GM12878 (cell line): ENCODE measurements around the gene DPP6. TPM values are rescaled to one million over a fixed set of nuclear protein-coding genes. Genes with fewer than 3 reads are reported as not detected.

Source experiments
- ATAC-seq: fragments of 200-7000 bp; cut with Tn5 transposase; 3 replicates; pipeline ENCODE4 v1.9.1; 2020; ENCODE audit warnings: mild to moderate bottlenecking, moderate library complexity
- BruUV-seq: library from RNA; stranded (reverse); fragments of 400-500 nt; replicated peaks from 2 replicates; lab custom pipeline; 2021; lab: Mats Ljungman, UMichigan
- CTCF ChIA-PET: fragments of 300-600 bp; sonication (Branson Sonifier 250); formaldehyde crosslinking; extraction: SDS; loops from one replicate; lab custom pipeline; 2021; ENCODE audit warnings: inconsistent platforms; lab: Yijun Ruan, JAX
- POLR2A ChIA-PET: fragments of 350-600 bp; formaldehyde crosslinking; extraction: SDS; loops from one replicate; lab custom pipeline; 2021; ENCODE audit warnings: inconsistent platforms; lab: Charles Lee
- RAD21 ChIA-PET: fragments of 300-600 bp; sonication (Branson Sonifier 250); formaldehyde crosslinking; loops from one replicate; lab custom pipeline; 2023; ENCODE audit warnings: antibody characterized with exemption; ENCODE audit not compliant: unreplicated experiment; lab: Charles Lee
- SMC1A ChIA-PET: fragments of 300-600 bp; sonication (Branson Sonifier 250); formaldehyde crosslinking; loops from one replicate; lab custom pipeline; 2023; ENCODE audit not compliant: unreplicated experiment, uncharacterized antibody; lab: Charles Lee
- DNase-seq: peaks from one replicate; pipeline ENCODE4 v3.0.0-alpha.2; 2011; ENCODE audit warnings: low read depth, low spot score
- FAIRE-seq: peaks from 3 replicates; lab custom pipeline; 2011; peaks lifted over from hg19 to GRCh38; lab: Jason Lieb, UNC
- H2AFZ ChIP-seq: 2 replicates; pipeline ENCODE4 v1.6.0; 2011; ENCODE audit warnings: low read depth, low read length, control low read depth; ENCODE audit not compliant: control insufficient read depth
- H3K27ac ChIP-seq: 2 replicates; pipeline ENCODE4 v1.5.1; 2011; ENCODE audit warnings: control low read depth; ENCODE audit not compliant: control insufficient read depth, insufficient read depth
- H3K27me3 ChIP-seq, 2 experiments: replicated peaks in 1 of 2; 2 replicates each; pipeline versions ENCODE4 v1.6.0 to v1.6.1; 2011; ENCODE audit warnings: low read length in 1 of 2; ENCODE audit not compliant: control insufficient read depth in 2 of 2, insufficient read depth in 2 of 2
- H3K36me3 ChIP-seq, 2 experiments: 2 replicates each; pipeline ENCODE4 v1.5.1; 2011; ENCODE audit warnings: low read length in 1 of 2; ENCODE audit not compliant: control insufficient read depth in 2 of 2, insufficient read depth in 2 of 2
- H3K4me1 ChIP-seq: 2 replicates; pipeline ENCODE4 v1.6.1; 2011; ENCODE audit warnings: mild to moderate bottlenecking, low read length, moderate library complexity, mixed read lengths; ENCODE audit not compliant: control insufficient read depth, insufficient read depth
- H3K4me2 ChIP-seq: 2 replicates; pipeline ENCODE4 v1.6.0; 2011; ENCODE audit warnings: control low read depth; ENCODE audit not compliant: control insufficient read depth, insufficient read depth
- H3K4me3 ChIP-seq: fragments of 200-600 bp; sonication (generic); 2 replicates; pipeline ENCODE4 v1.5.1; 2016
- H3K79me2 ChIP-seq: 2 replicates; pipeline ENCODE4 v1.6.0; 2011; ENCODE audit warnings: low read length; ENCODE audit not compliant: control insufficient read depth, insufficient read depth
- H3K9ac ChIP-seq: 2 replicates; pipeline ENCODE4 v1.8.0; 2011; ENCODE audit warnings: low read length, control low read depth, mixed read lengths; ENCODE audit not compliant: control insufficient read depth, insufficient read depth
- H3K9me3 ChIP-seq: replicated peaks from 3 replicates; pipeline ENCODE4 v1.5.1; 2011; ENCODE audit warnings: mild to moderate bottlenecking, low read length; ENCODE audit not compliant: control insufficient read depth, insufficient read depth
- H4K20me1 ChIP-seq: 2 replicates; pipeline ENCODE4 v1.6.0; 2011; ENCODE audit not compliant: control insufficient read depth, insufficient read depth
- ASH2L ChIP-seq: fragments of 300-600, 200-600 bp; sonication (generic); IDR thresholded peaks from 2 replicates; pipeline ENCODE4 v1.6.1; 2017; ENCODE audit warnings: low read depth, mild to moderate bottlenecking, borderline replicate concordance
- ATF7 ChIP-seq: fragments of 450-650 bp; IDR thresholded peaks from 2 replicates; pipeline ENCODE4 v1.6.1; 2016; ENCODE audit warnings: low read depth, mild to moderate bottlenecking
- BRCA1 ChIP-seq: IDR thresholded peaks from 2 replicates; pipeline ENCODE4 v1.6.1; 2011; ENCODE audit warnings: low read depth, low read length, improper control_type of control experiment
- CBX3 ChIP-seq: fragments of 200-600 bp; sonication (generic); IDR thresholded peaks from 2 replicates; pipeline ENCODE4 v1.6.1; 2016; ENCODE audit warnings: low read depth, borderline replicate concordance
- CREB1 ChIP-seq: IDR thresholded peaks from 2 replicates; pipeline ENCODE4 v1.6.1; 2012; ENCODE audit warnings: low read depth, mild to moderate bottlenecking, inconsistent platforms
- EGR1 ChIP-seq, 2 experiments: IDR thresholded peaks; 1 replicate in 1 of 2; 2 replicates in 1 of 2; pipeline ENCODE4 v1.6.1; 2011 to 2012; ENCODE audit warnings: low read depth in 2 of 2, low read length in 2 of 2, borderline replicate concordance in 1 of 2, mild to moderate bottlenecking in 1 of 2, moderate library complexity in 1 of 2
- JUNB ChIP-seq: IDR thresholded peaks from 2 replicates; pipeline ENCODE4 v1.6.1; 2016; ENCODE audit warnings: antibody characterized with exemption, mild to moderate bottlenecking
- MEF2B ChIP-seq: fragments of 450-650 bp; IDR thresholded peaks from 2 replicates; pipeline ENCODE4 v1.6.1; 2018; ENCODE audit warnings: mild to moderate bottlenecking, moderate library complexity; ENCODE audit not compliant: partially characterized antibody, poor library complexity, severe bottlenecking
- NRF1 ChIP-seq: conservative IDR thresholded peaks from 2 replicates; pipeline ENCODE4 v1.6.1; 2011; ENCODE audit warnings: mild to moderate bottlenecking, low read depth, low read length, improper control_type of control experiment
- PAX8 ChIP-seq: fragments of 450-650 bp; IDR thresholded peaks from 2 replicates; pipeline ENCODE4 v1.6.1; 2017; ENCODE audit warnings: mild to moderate bottlenecking, moderate library complexity
- RAD21 ChIP-seq: IDR thresholded peaks from 2 replicates; pipeline ENCODE4 v1.6.1; 2011; ENCODE audit warnings: mild to moderate bottlenecking, low read depth, low read length, moderate library complexity; ENCODE audit not compliant: insufficient read depth
- RB1 ChIP-seq: fragments of 450-650 bp; formaldehyde crosslinking; IDR thresholded peaks from 2 replicates; pipeline ENCODE4 v1.6.1; 2017; ENCODE audit warnings: mild to moderate bottlenecking, borderline replicate concordance
- SMC3 ChIP-seq: IDR thresholded peaks from 2 replicates; pipeline ENCODE4 v1.6.1; 2011; ENCODE audit warnings: low read length, improper control_type of control experiment, borderline replicate concordance
- SP1 ChIP-seq: IDR thresholded peaks from one replicate; pipeline ENCODE4 v1.6.1; 2011; ENCODE audit warnings: low read depth, low read length
- SRF ChIP-seq, 2 experiments: IDR thresholded peaks; 2 replicates each; pipeline ENCODE4 v1.6.1; 2011; ENCODE audit warnings: low read depth in 2 of 2, low read length in 2 of 2, mild to moderate bottlenecking in 1 of 2, moderate library complexity in 1 of 2
- TAF1 ChIP-seq: IDR thresholded peaks from 2 replicates; pipeline ENCODE4 v1.6.1; 2011; ENCODE audit warnings: mild to moderate bottlenecking, low read depth, low read length, borderline replicate concordance
- WRNIP1 ChIP-seq: IDR thresholded peaks from 2 replicates; pipeline ENCODE4 v1.6.1; 2011; ENCODE audit warnings: low read depth, low read length, improper control_type of control experiment, borderline replicate concordance
- ZZZ3 ChIP-seq: IDR thresholded peaks from 2 replicates; pipeline ENCODE4 v1.6.1; 2011; ENCODE audit warnings: low read depth; ENCODE audit not compliant: control insufficient read depth, insufficient read length
- WGBS: methylation state at CpG from one replicate; pipeline ENCODE4 v1.1.6; 2016; ENCODE audit warnings: low lambda C conversion rate; ENCODE audit not compliant: insufficient replicate concordance, insufficient coverage; ENCODE audit errors: missing lambda C conversion rate; 5-methylcytosine and 5-hydroxymethylcytosine counted together
- in situ Hi-C: fragments of 300-500 bp; cut with MboI; formaldehyde crosslinking; loops from 9 replicates; pipeline ENCODE4 v1.14.3; 2018; ENCODE audit warnings: mixed read lengths
- intact Hi-C: fragments of 100-400 bp; cut with micrococcal nuclease; formaldehyde crosslinking; loops from one replicate; pipeline ENCODE4 v1.14.2; 2022; ENCODE audit not compliant: unreplicated experiment
- polyA plus RNA-seq, 11 experiments: library from polyadenylated mRNA; depleted of rRNA in 4 of 11; unstranded in 6 of 11; stranded (reverse) in 5 of 11; fragments of >200 nt; fragmentation: Nextera tagmentation in 4 of 11; fragmentation: Illumina TruSeq in 1 of 11; extraction: Ambion mirVana in 4 of 11; extraction: Trizol in 1 of 11; gene quantifications; 1 replicate in 1 of 11; 2 replicates in 10 of 11; pipeline versions ENCODE4 v1.2.1 to v1.2.3, GENCODE V29; 2011 to 2016; ENCODE audit warnings: inconsistent platforms in 2 of 11, missing spikeins in 2 of 11, low read depth in 1 of 11
- total RNA-seq, 4 experiments: library from RNA; depleted of rRNA in 3 of 4; stranded (reverse); fragments of >200 nt in 3 of 4; fragmentation: Illumina TruSeq in 1 of 4; extraction: Trizol in 1 of 4; gene quantifications; 2 replicates each; pipeline versions ENCODE4 v1.2.1 to v1.2.3, GENCODE V29; 2013 to 2021
- TF ChIP-seq, protein P1 (sequence below): fragments of 450-650 bp; IDR thresholded peaks from 2 replicates; pipeline ENCODE4 v1.6.1; 2018; ENCODE audit warnings: borderline replicate concordance, mild to moderate bottlenecking; ENCODE audit not compliant: partially characterized antibody
- TF ChIP-seq, protein P2 (sequence below): IDR thresholded peaks from 2 replicates; pipeline ENCODE4 v1.6.1; 2012; ENCODE audit warnings: low read depth, low read length, improper control_type of control experiment

DPP6 gene
- total and polyA plus RNA-seq, 10 of the 15 experiments (the other 5 are each of a cell fraction or from before 2014, with no cell fraction given) = not detected

DNA sequence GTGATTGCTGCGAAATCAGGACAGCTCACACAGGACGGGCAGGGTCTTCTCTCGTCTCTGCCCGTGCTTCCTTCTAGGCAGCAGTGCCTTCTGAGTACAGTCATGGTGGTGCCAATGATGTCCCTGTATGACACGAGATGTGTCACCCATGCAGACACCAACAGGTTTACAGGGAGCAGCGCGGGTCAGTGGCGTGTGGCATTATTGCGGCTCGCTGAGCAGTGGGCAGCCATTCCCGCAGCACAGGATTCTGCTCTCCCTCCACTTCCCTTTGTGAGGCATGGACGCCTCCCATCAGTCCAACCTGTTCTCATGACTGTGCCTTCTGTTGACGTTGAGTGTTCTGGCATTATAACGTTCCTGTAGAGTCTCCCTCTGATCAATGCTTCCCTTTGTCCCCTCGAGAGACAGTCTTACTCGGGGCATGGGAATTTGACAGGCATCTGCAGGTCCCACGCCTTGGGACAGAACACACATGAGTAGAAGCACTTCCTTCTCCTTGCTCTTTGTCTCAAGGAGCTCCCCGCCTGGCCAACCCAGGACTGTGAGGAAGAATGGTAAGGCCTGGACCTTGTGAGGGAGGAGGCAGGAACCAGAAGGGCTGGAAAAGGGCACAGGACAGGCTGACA is 731.2 kb downstream of the DPP6 start:
- in situ Hi-C loops (no loop called here), intact Hi-C loops (no loop called here)
- ChIA-PET RAD21 (no interaction called here), CTCF (interaction anchor here (0.8 kb wide), 1 partner anchor 10 kb away, joined by 3 read pairs; no protein-coding TSS in a partner anchor), POLR2A (no interaction called here), SMC1A (no interaction called here)
- H3K36me3 ChIP-seq = no peaks in the 10 kb centered on the region
- no peak overlapping the region for H3K9ac ChIP-seq
- H3K9me3 ChIP-seq = no peaks in the 10 kb centered on the region
- H3K4me2 ChIP-seq = no peak overlapping the region
- H3K79me2 ChIP-seq = no peaks in the 10 kb centered on the region
- H3K4me3 ChIP-seq = no peak overlapping the region
- H4K20me1 ChIP-seq = no peaks in the 10 kb centered on the region
- no peak for DNase-seq
- no peak for ATAC-seq
- no peak for FAIRE-seq
- H3K27ac ChIP-seq = no peak overlapping the region
- H2AFZ ChIP-seq = no peak overlapping the region
- 18% methylated on average over 18 of the region's 18 CpGs for WGBS
- no TSS peak for BruUV-seq
- no peaks in the 10 kb centered on the region for H3K4me1 ChIP-seq
- no peaks in the 10 kb centered on the region for H3K27me3 ChIP-seq
- TF ChIP-seq RB1 (no peak), JUNB (no peak), ASH2L (no peak), WRNIP1 (no peak), SRF (IDR thresholded peaks at IDR 0.05; ENCODE audit: low read depth in 2 of 2, low read length in 2 of 2) (no peak), TAF1 (no peak), PAX8 (no peak), ZZZ3 (no peak), EGR1 (IDR thresholded peaks at IDR 0.05; ENCODE audit: borderline replicate concordance in 1 of 2, low read depth in 2 of 2, low read length in 2 of 2) (no peak), RAD21 (no peak), CREB1 (no peak), SP1 (no peak), MEF2B (no peak), NRF1 (no peak), ATF7 (no peak), CBX3 (no peak), SMC3 (no peak), BRCA1 (no peak)
- TF ChIP-seq, protein P1, sequence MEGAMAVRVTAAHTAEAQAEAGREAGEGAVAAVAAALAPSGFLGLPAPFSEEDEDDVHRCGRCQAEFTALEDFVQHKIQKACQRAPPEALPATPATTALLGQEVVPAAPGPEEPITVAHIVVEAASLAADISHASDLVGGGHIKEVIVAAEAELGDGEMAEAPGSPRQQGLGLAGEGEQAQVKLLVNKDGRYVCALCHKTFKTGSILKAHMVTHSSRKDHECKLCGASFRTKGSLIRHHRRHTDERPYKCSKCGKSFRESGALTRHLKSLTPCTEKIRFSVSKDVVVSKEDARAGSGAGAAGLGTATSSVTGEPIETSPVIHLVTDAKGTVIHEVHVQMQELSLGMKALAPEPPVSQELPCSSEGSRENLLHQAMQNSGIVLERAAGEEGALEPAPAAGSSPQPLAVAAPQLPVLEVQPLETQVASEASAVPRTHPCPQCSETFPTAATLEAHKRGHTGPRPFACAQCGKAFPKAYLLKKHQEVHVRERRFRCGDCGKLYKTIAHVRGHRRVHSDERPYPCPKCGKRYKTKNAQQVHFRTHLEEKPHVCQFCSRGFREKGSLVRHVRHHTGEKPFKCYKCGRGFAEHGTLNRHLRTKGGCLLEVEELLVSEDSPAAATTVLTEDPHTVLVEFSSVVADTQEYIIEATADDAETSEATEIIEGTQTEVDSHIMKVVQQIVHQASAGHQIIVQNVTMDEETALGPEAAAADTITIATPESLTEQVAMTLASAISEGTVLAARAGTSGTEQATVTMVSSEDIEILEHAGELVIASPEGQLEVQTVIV = no peak
- TF ChIP-seq, protein P2, sequence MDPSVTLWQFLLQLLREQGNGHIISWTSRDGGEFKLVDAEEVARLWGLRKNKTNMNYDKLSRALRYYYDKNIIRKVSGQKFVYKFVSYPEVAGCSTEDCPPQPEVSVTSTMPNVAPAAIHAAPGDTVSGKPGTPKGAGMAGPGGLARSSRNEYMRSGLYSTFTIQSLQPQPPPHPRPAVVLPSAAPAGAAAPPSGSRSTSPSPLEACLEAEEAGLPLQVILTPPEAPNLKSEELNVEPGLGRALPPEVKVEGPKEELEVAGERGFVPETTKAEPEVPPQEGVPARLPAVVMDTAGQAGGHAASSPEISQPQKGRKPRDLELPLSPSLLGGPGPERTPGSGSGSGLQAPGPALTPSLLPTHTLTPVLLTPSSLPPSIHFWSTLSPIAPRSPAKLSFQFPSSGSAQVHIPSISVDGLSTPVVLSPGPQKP = no peak
